SK-N-SH (cell line): Measurements from ENCODE around the gene TRAF5. TPM values are rescaled to one million over a fixed set of nuclear protein-coding genes. Genes with fewer than 3 reads are reported as not detected.

Experiments
- CTCF ChIA-PET: fragments of 300-600, 350-600 bp; formaldehyde crosslinking; extraction: SDS; loops from one replicate; lab custom pipeline; 2021; lab: Yijun Ruan, JAX
- POLR2A ChIA-PET: fragments of 350-600 bp; sonication (Branson Sonifier 250); formaldehyde crosslinking; extraction: SDS; loops from one replicate; lab custom pipeline; 2020; ENCODE audit warnings: antibody characterized with exemption, inconsistent platforms; lab: Yijun Ruan, JAX
- DNase-seq: peaks from one replicate; pipeline ENCODE4 v3.0.0; 2012
- H2AFZ ChIP-seq: fragments of 200-600 bp; sonication (generic); 2 replicates; pipeline ENCODE4 v1.8.1; 2016; ENCODE audit warnings: antibody characterized with exemption, mild to moderate bottlenecking, low read depth
- H3F3A ChIP-seq: fragments of 200-600 bp; sonication (generic); replicated peaks from 2 replicates; pipeline ENCODE3; 2016; ENCODE audit warnings: antibody characterized with exemption, mild to moderate bottlenecking; ENCODE audit not compliant: insufficient read depth
- H3K27ac ChIP-seq, 2 experiments: fragments of 200-500 bp in 1 of 2; fragments of 200-600 bp in 1 of 2; sonication (Bioruptor generic) in 1 of 2; sonication (generic), shearing (Covaris generic) in 1 of 2; 2 replicates each; pipeline versions ENCODE4 v1.5.1 to v1.6.1; 2014 to 2016; ENCODE audit warnings: low read depth in 2 of 2, inconsistent platforms in 1 of 2, low read length in 1 of 2, mild to moderate bottlenecking in 1 of 2, mixed read lengths in 1 of 2
- H3K27me3 ChIP-seq: fragments of 200-600 bp; sonication (generic), shearing (Covaris generic); 2 replicates; pipeline ENCODE4 v1.6.1; 2016; ENCODE audit warnings: mixed run types; ENCODE audit not compliant: insufficient read depth
- H3K36me3 ChIP-seq, 2 experiments: fragments of 200-500 bp in 1 of 2; fragments of 200-600 bp in 1 of 2; sonication (Bioruptor generic) in 1 of 2; sonication (generic) in 1 of 2; replicated peaks in 1 of 2; 2 replicates each; pipeline versions ENCODE3 to v1.5.1; 2014 to 2016; ENCODE audit warnings: low read length in 1 of 2, mild to moderate bottlenecking in 1 of 2; ENCODE audit not compliant: insufficient read depth in 2 of 2, control insufficient read depth in 1 of 2
- H3K4me1 ChIP-seq, 2 experiments: fragments of 200-500 bp in 1 of 2; fragments of 200-600 bp in 1 of 2; sonication (Bioruptor generic) in 1 of 2; sonication (generic), shearing (Covaris generic) in 1 of 2; 2 replicates each; pipeline versions ENCODE4 v1.5.1 to v1.6.1; 2014 to 2016; ENCODE audit warnings: low read depth in 1 of 2, low read length in 1 of 2, mixed run types in 1 of 2; ENCODE audit not compliant: insufficient read depth in 2 of 2, control insufficient read depth in 1 of 2
- H3K4me2 ChIP-seq: fragments of 200-600 bp; sonication (generic), shearing (Covaris generic); 2 replicates; pipeline ENCODE4 v1.6.1; 2017; ENCODE audit warnings: mixed run types
- H3K4me3 ChIP-seq, 2 experiments: fragments of 200-500 bp in 1 of 2; fragments of 200-600 bp in 1 of 2; sonication (Bioruptor generic) in 1 of 2; sonication (generic), shearing (Covaris generic) in 1 of 2; 2 replicates each; pipeline versions ENCODE4 v1.5.1 to v1.8.1; 2014 to 2016; ENCODE audit warnings: low read depth in 2 of 2, inconsistent platforms in 1 of 2, low read length in 1 of 2, mild to moderate bottlenecking in 1 of 2, mixed read lengths in 1 of 2, moderate library complexity in 1 of 2
- H3K79me2 ChIP-seq: fragments of 200-600 bp; sonication (generic); 2 replicates; pipeline ENCODE4 v1.8.1; 2017; ENCODE audit warnings: mild to moderate bottlenecking; ENCODE audit not compliant: insufficient read depth
- H3K9ac ChIP-seq: fragments of 200-600 bp; sonication (generic); 2 replicates; pipeline ENCODE4 v1.6.1; 2017; ENCODE audit warnings: mixed run types
- H3K9me2 ChIP-seq: fragments of 200-600 bp; sonication (generic); 2 replicates; pipeline ENCODE4 v1.6.1; 2017; ENCODE audit warnings: mixed run types
- H3K9me3 ChIP-seq: fragments of 200-600 bp; sonication (generic); 2 replicates; pipeline ENCODE4 v1.6.1; 2017; ENCODE audit warnings: mixed run types, mild to moderate bottlenecking, moderate library complexity
- H4K20me1 ChIP-seq: fragments of 200-600 bp; sonication (generic); 2 replicates; pipeline ENCODE4 v1.6.1; 2017; ENCODE audit warnings: mild to moderate bottlenecking, mixed run types; ENCODE audit not compliant: insufficient read depth
- EP300 ChIP-seq, 2 experiments: IDR thresholded peaks; 2 replicates each; pipeline versions ENCODE4 v1.4.0 to v1.6.1; 2012; ENCODE audit warnings: borderline replicate concordance in 1 of 2, low read depth in 1 of 2, low read length in 1 of 2
- MEF2A ChIP-seq: IDR thresholded peaks from 2 replicates; pipeline ENCODE4 v1.4.0; 2012; ENCODE audit warnings: low read depth, borderline replicate concordance
- NFIC ChIP-seq: IDR thresholded peaks from 2 replicates; pipeline ENCODE4 v1.4.0; 2012; ENCODE audit warnings: borderline replicate concordance
- REST ChIP-seq: IDR thresholded peaks from 2 replicates; pipeline ENCODE4 v1.6.1; 2012; ENCODE audit warnings: mild to moderate bottlenecking, low read depth, low read length, moderate library complexity
- TEAD4 ChIP-seq: IDR thresholded peaks from 2 replicates; pipeline ENCODE4 v1.4.0; 2012; ENCODE audit warnings: mild to moderate bottlenecking, borderline replicate concordance; ENCODE audit not compliant: insufficient read depth
- WGBS: methylation state at CpG from one replicate; pipeline ENCODE4 v1.1.6; 2017; ENCODE audit warnings: low lambda C conversion rate; 5-methylcytosine and 5-hydroxymethylcytosine counted together
- polyA plus RNA-seq, 3 experiments: library from polyadenylated mRNA; depleted of rRNA; stranded (reverse); fragments of >200 nt; gene quantifications; 2 replicates each; pipeline ENCODE4 v1.2.3, GENCODE V29; 2012
- TF ChIP-seq, protein P1 (sequence below): IDR thresholded peaks from 2 replicates; pipeline ENCODE4 v1.4.0; 2012; ENCODE audit warnings: low read depth, borderline replicate concordance
- TF ChIP-seq, protein P2 (sequence below): fragments of 200-600 bp; sonication (generic); IDR thresholded peaks from 2 replicates; pipeline ENCODE4 v1.6.1; 2017; ENCODE audit warnings: antibody characterized with exemption, mild to moderate bottlenecking, moderate library complexity

The TRAF5 gene
- polyA plus RNA-seq, 1 of the 3 experiments (the other 2 are of a cell fraction): 7.6 TPM

DNA sequence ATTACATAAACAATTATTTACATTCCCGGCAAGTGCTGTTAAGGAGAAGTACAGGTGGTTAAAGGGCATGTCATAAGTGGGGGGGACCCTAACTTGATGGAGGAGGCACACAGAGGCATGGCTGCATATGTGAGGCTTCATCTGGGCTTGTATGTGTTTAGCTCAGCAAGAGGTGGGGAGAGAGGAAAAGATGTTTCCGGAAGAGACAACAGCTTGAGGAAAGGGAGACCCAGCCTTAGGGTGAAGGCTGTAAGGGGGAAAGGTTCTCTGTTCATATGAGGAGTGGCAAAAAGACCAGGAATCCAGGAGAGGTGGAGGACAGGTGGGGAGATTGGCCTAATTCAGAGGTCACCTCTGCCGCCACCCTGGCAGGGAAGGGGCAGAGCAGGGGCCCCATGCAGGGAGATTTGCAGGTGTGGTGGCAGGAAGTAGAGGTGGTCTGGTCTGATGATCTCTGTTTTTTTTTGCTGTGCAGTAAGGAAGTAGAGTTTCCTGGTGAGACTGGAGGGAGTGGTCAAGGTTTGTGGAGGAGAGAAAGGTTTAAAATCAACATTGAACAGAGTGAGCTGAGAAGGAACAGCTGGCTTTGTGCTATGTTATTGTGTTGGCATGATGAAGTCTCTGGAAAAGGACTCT, 9.0 kb downstream of the TRAF5 start:
- H3F3A ChIP-seq: no peaks in the 10 kb centered on the region
- DNase-seq: no peak
- H3K9me3 ChIP-seq: no peaks in the 10 kb centered on the region
- H3K79me2 ChIP-seq: peaks cover 10% of the 10 kb centered on the region; the same call in 1 of the 2 replicates
- H3K36me3 ChIP-seq: no peaks in the 10 kb centered on the region
- 92% methylated on average over 3 of the region's 3 CpGs for WGBS
- no peak for TF ChIP-seq TEAD4
- ChIA-PET CTCF (interaction anchor here (1.4 to 1.7 kb wide), 2 partner anchors 11 to 12 kb away, joined by 5 to 11 read pairs; no protein-coding TSS in a partner anchor), POLR2A (no interaction called here)
- H3K4me3 ChIP-seq: no peak overlapping the region
- H3K9me2 ChIP-seq: no peaks in the 10 kb centered on the region
- H3K27ac ChIP-seq: no peak overlapping the region
- H3K4me2 ChIP-seq: no peak overlapping the region
- H3K4me1 ChIP-seq: peaks cover 0 to 27% of the 10 kb centered on the region in 2 experiments; a peak in 3 of 4 replicates
- H4K20me1 ChIP-seq: no peaks in the 10 kb centered on the region
- no peak overlapping the region for H2AFZ ChIP-seq
- H3K9ac ChIP-seq: no peak overlapping the region
- H3K27me3 ChIP-seq: no peaks in the 10 kb centered on the region

DNA sequence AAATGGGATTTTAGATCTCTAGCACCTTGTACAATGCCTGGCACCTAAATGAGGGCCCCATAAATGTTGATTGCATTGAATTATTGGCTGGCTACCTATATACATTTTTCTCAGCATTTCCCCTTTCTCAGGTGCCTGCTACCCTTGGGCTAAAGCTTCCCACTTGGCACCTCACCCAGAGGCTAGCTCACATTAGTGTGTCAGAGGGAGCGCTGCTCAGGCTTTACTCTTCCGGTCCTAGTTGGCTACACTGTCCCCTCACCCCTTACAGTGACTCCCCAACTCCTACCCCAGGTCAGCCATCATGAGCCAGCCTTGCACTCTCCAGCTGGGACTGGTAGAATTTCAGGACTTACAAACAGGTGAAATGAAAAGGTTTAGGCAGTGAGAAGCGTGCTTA, 9.5 kb downstream of the TRAF5 start:
- Histone ChIP-seq H3F3A (no peaks in the 10 kb centered on the region), H4K20me1 (no peaks in the 10 kb centered on the region), H3K9me2 (no peaks in the 10 kb centered on the region), H3K4me2 (no peak overlapping the region), H3K79me2 (peaks cover 10% of the 10 kb centered on the region; the same call in 1 of the 2 replicates), H2AFZ (no peak overlapping the region), H3K36me3 (no peaks in the 10 kb centered on the region), H3K27me3 (no peaks in the 10 kb centered on the region), H3K9me3 (no peaks in the 10 kb centered on the region), H3K27ac (no peak overlapping the region), H3K9ac (no peak overlapping the region), H3K4me3 (no peak overlapping the region), H3K4me1 (peaks cover 0 to 23% of the 10 kb centered on the region in 2 experiments; a peak in 3 of 4 replicates)
- ChIA-PET CTCF (interaction anchor here (1.4 to 1.7 kb wide), 2 partner anchors 10 to 13 kb away, joined by 5 to 11 read pairs; no protein-coding TSS in a partner anchor), POLR2A (no interaction called here)
- 100% methylated on average over 3 of the region's 3 CpGs for WGBS
- no peak for DNase-seq
- TF ChIP-seq NFIC: no peak
- TF ChIP-seq MEF2A: no peak
- TF ChIP-seq, protein P1, sequence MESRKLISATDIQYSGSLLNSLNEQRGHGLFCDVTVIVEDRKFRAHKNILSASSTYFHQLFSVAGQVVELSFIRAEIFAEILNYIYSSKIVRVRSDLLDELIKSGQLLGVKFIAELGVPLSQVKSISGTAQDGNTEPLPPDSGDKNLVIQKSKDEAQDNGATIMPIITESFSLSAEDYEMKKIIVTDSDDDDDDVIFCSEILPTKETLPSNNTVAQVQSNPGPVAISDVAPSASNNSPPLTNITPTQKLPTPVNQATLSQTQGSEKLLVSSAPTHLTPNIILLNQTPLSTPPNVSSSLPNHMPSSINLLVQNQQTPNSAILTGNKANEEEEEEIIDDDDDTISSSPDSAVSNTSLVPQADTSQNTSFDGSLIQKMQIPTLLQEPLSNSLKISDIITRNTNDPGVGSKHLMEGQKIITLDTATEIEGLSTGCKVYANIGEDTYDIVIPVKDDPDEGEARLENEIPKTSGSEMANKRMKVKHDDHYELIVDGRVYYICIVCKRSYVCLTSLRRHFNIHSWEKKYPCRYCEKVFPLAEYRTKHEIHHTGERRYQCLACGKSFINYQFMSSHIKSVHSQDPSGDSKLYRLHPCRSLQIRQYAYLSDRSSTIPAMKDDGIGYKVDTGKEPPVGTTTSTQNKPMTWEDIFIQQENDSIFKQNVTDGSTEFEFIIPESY: no peak
- TF ChIP-seq, protein P2, sequence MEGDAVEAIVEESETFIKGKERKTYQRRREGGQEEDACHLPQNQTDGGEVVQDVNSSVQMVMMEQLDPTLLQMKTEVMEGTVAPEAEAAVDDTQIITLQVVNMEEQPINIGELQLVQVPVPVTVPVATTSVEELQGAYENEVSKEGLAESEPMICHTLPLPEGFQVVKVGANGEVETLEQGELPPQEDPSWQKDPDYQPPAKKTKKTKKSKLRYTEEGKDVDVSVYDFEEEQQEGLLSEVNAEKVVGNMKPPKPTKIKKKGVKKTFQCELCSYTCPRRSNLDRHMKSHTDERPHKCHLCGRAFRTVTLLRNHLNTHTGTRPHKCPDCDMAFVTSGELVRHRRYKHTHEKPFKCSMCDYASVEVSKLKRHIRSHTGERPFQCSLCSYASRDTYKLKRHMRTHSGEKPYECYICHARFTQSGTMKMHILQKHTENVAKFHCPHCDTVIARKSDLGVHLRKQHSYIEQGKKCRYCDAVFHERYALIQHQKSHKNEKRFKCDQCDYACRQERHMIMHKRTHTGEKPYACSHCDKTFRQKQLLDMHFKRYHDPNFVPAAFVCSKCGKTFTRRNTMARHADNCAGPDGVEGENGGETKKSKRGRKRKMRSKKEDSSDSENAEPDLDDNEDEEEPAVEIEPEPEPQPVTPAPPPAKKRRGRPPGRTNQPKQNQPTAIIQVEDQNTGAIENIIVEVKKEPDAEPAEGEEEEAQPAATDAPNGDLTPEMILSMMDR: no peak
- TF ChIP-seq EP300 (IDR thresholded peaks at IDR 0.05; ENCODE audit: borderline replicate concordance in 1 of 2, low read depth in 1 of 2, low read length in 1 of 2): no peak
- TF ChIP-seq REST: no peak
